GM18858 (cell line): ENCODE data around the gene ABCB11.

Experiments
- ATAC-seq: cut with Tn5 transposase; IDR thresholded peaks from one replicate; pipeline ENCODE4 v1.9.1; 2021; ENCODE audit not compliant: unreplicated experiment

Gene ABCB11

GRCh38 chr2:169010633-169011460 is 20.3 kb downstream of the ABCB11 start:
- no peak for ATAC-seq

GRCh38 chr2:169009865-169010579 is 21.1 kb downstream of the ABCB11 start:
- no peak for ATAC-seq

GRCh38 chr2:169007941-169008340 is 23.2 kb downstream of the ABCB11 start:
- ATAC-seq = no peak

- no peak for ATAC-seq
Measured at GRCh38 chr2:169007356-169007755, 23.8 kb downstream of the ABCB11 start.

- ATAC-seq = no peak
Measured at GRCh38 chr2:169006665-169007064, 24.5 kb downstream of the ABCB11 start.

GRCh38 chr2:169005994-169006393 is 25.1 kb downstream of the ABCB11 start:
- no peak for ATAC-seq

GRCh38 chr2:169005080-169005598 is 26.0 kb downstream of the ABCB11 start:
- ATAC-seq = no peak

- no peak for ATAC-seq
Measured at GRCh38 chr2:169002161-169002738, 28.9 kb downstream of the ABCB11 start.

- ATAC-seq = no peak
Measured at GRCh38 chr2:169001116-169001815, 29.9 kb downstream of the ABCB11 start.

- ATAC-seq = no peak
Measured at GRCh38 chr2:168999668-169000213, 31.4 kb downstream of the ABCB11 start.

- ATAC-seq = no peak
Measured at GRCh38 chr2:168998609-168999211, 32.4 kb downstream of the ABCB11 start.

GRCh38 chr2:168997794-168998193 is 33.3 kb downstream of the ABCB11 start:
- ATAC-seq = no peak

- ATAC-seq = no peak
Measured at GRCh38 chr2:168997118-168997521, 34.0 kb downstream of the ABCB11 start.

GRCh38 chr2:168995744-168996143 is 35.4 kb downstream of the ABCB11 start:
- ATAC-seq = no peak

- ATAC-seq = no peak
Measured at GRCh38 chr2:168993538-168993937, 37.6 kb downstream of the ABCB11 start.

GRCh38 chr2:168992591-168993349 is 38.4 kb downstream of the ABCB11 start:
- no peak for ATAC-seq

GRCh38 chr2:168992026-168992425 is 39.1 kb downstream of the ABCB11 start:
- no peak for ATAC-seq

GRCh38 chr2:168988755-168989154 is 42.4 kb downstream of the ABCB11 start:
- no peak for ATAC-seq

- ATAC-seq = no peak
Measured at GRCh38 chr2:168986398-168986943, 44.7 kb downstream of the ABCB11 start.
